Neutrophil (primary cell): ENCODE measurements around the gene AKAP10.

ENCODE experiments used
- H3K27ac ChIP-seq: fragments of 200-600 bp; sonication (generic); 2 replicates; pipeline ENCODE4 v1.5.1; 2016; ENCODE audit warnings: mild to moderate bottlenecking, moderate library complexity
- H3K27me3 ChIP-seq: fragments of 200-600 bp; sonication (generic); 2 replicates; pipeline ENCODE4 v1.6.0; 2016; ENCODE audit warnings: mild to moderate bottlenecking
- H3K36me3 ChIP-seq: fragments of 200-600 bp; sonication (generic); 2 replicates; pipeline ENCODE4 v1.5.1; 2017
- H3K4me1 ChIP-seq, 2 experiments: fragments of 200-600 bp in 1 of 2; sonication (generic) in 1 of 2; 1 replicate in 1 of 2; 2 replicates in 1 of 2; pipeline versions ENCODE4 v1.5.1 to v1.6.1; 2013 to 2016; ENCODE audit warnings: low read depth in 1 of 2, low read length in 1 of 2, mild to moderate bottlenecking in 1 of 2, moderate library complexity in 1 of 2; ENCODE audit not compliant: control insufficient read depth in 1 of 2, insufficient read depth in 1 of 2
- H3K4me3 ChIP-seq, 2 experiments: fragments of 200-600 bp in 1 of 2; sonication (generic) in 1 of 2; 1 replicate in 1 of 2; 2 replicates in 1 of 2; pipeline ENCODE4 v1.5.1; 2013 to 2016; ENCODE audit warnings: low read depth in 1 of 2, low read length in 1 of 2, mild to moderate bottlenecking in 1 of 2, moderate library complexity in 1 of 2
- H3K9me3 ChIP-seq: fragments of 200-600 bp; sonication (generic); 2 replicates; pipeline ENCODE4 v1.5.1; 2016
- TF ChIP-seq, protein P1 (sequence below): fragments of 200-600 bp; sonication (generic); IDR thresholded peaks from 2 replicates; pipeline ENCODE4 v1.5.1; 2016; ENCODE audit warnings: antibody characterized with exemption

The AKAP10 gene

DNA sequence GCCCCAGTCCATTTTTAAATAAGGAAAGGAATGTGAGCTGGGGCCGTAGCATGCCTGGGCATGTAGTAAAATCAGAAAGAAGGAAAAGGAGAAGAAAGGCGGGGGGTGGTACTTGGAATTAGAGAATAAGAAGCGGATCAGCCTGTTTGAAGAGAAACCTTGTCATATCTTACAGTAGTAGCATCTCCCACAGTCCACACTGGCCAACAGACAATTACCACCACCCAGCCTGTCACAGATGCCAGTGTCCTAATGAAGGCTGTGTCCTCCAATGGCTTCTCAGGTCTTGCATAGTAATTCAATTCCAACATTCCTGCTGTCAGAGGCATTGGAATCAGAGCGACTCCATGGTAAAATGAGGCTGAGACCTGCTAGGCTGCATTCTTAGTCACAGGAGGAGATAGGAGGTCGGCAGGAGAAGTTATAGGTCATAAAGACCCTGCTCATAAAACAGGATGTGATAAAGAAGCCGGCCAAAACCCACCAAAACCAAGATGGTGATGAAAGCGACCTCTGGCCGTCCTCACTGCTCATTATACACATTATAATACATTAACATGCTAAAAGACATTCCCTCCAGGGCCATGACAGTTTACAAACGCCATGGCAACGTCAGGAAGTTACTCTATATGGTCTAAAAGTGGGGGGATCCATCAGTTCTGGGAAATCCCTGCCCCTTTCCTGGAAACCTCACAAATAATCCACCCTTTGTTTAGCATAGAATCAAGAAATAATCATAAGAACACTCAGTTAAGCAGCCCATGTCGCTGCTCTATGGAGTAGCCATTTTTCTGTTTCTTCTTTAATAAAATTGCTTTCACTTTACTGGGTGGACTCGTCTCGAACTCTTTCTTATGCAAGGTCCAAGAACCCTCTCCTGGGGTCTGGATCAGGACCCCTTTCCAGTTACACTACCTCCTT is 9.6 kb upstream of the AKAP10 start:
- no peaks in the 10 kb centered on the region for H3K36me3 ChIP-seq
- no peak overlapping the region for H3K27ac ChIP-seq
- TF ChIP-seq, protein P1, sequence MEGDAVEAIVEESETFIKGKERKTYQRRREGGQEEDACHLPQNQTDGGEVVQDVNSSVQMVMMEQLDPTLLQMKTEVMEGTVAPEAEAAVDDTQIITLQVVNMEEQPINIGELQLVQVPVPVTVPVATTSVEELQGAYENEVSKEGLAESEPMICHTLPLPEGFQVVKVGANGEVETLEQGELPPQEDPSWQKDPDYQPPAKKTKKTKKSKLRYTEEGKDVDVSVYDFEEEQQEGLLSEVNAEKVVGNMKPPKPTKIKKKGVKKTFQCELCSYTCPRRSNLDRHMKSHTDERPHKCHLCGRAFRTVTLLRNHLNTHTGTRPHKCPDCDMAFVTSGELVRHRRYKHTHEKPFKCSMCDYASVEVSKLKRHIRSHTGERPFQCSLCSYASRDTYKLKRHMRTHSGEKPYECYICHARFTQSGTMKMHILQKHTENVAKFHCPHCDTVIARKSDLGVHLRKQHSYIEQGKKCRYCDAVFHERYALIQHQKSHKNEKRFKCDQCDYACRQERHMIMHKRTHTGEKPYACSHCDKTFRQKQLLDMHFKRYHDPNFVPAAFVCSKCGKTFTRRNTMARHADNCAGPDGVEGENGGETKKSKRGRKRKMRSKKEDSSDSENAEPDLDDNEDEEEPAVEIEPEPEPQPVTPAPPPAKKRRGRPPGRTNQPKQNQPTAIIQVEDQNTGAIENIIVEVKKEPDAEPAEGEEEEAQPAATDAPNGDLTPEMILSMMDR, result no peak
- H3K4me3 ChIP-seq, result no peak overlapping the region
- no peaks in the 10 kb centered on the region for H3K4me1 ChIP-seq
- H3K27me3 ChIP-seq, result no peaks in the 10 kb centered on the region
- H3K9me3 ChIP-seq, result no peaks in the 10 kb centered on the region

DNA sequence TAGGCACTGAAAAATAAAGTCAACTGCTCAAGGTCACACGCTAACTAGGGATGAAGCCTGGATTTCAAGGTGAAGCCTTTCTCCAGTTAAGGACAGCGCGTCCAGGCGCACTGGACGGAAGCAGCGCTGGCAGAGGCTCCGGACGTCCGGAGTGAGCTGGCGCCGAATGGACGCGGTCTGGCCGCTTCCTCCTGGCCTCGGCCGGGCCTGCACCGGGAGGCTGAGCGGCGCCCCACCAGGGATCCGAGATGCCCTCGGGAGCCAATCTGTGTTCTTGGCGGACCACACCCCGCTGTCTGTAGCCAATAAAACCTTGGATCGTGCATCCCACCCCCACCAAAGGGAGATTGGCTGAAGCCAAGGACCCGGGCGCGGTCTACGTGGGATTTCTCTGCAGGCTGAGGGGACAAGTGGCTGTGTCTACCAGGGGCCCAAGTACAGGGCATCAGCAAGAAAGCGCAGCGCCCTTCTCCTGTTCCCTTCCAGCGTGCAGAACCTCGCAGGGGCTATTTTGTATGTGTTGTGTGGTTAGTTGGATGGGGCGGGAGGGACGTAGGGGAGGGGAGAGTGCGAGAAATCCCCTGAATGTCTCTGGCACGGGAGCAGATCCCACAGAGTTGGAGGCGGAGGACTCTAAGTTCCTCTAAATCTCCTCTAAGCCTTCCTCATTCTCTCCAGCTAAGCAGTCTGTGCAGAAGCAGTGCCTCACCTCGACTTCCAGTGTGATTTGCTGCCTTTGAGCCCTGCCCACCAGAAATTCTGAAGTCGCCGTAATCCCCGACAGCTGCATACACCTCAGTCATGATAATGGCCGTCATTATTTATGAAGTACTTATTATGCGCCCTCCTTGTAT is 2.5 kb upstream of the AKAP10 start:
- peak overlapping the region in 1 of 2 experiments; percentile 95 for H3K4me3 ChIP-seq
- peaks cover 50 to 53% of the 10 kb centered on the region in 2 experiments for H3K4me1 ChIP-seq
- H3K27ac ChIP-seq, result peak overlapping the region; percentile 97
- H3K27me3 ChIP-seq, result no peaks in the 10 kb centered on the region
- H3K9me3 ChIP-seq, result no peaks in the 10 kb centered on the region
- TF ChIP-seq, protein P1, result no peak
- H3K36me3 ChIP-seq, result no peaks in the 10 kb centered on the region

DNA sequence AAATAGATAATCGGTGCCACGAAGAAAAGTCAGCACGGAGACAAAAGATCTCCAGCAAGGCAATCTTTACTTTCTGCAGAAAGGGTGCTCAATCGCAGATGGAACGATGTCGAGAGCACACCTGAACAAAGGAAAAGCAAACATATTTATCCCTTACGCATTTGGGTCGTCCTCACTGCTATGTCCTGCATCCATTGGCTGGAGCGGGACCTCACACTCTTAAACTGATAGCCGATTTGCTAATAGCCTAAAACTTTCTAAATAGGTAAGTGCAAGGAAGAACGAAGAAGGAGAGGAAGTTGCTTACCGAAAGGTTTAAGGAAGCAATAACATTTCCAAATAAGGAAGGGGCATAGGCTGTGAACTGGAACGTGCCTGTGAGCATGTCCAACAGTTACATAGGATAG is 1.2 kb upstream of the AKAP10 start:
- H3K36me3 ChIP-seq, result no peaks in the 10 kb centered on the region
- H3K4me3 ChIP-seq, result peak overlapping the region; percentile 90 to 95
- H3K27ac ChIP-seq, result peak overlapping the region; percentile 97
- no peaks in the 10 kb centered on the region for H3K27me3 ChIP-seq
- peaks cover 54 to 62% of the 10 kb centered on the region in 2 experiments for H3K4me1 ChIP-seq
- no peaks in the 10 kb centered on the region for H3K9me3 ChIP-seq
- TF ChIP-seq, protein P1, result no peak

DNA sequence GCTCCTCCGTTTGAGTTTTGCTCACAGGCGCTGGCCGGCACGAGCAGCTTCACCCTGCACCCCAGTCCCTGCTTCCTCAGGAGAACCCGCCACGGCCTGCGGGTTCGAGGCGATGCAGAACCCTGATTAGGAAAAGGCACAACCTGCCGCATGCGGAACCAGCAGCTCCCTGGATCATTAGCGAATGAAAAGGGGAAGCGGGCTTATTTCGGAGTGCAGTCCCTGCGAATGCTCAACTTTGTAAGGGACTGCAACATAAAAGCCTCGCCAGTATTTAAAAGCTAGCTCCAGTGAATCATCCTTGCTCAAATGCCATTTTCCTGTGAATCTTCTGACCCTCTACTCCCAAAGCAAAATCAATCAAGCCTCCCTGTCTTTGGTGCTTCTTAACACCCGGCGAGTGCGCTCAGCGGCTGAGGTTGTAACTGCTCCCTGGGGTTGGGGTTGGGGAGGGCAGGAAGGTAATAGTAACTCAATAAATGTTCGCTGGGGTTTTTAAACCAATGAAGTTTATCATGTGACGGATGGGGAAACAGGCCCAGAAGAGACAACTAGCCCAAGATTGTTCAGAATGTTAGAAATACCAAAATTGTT is 678 bp upstream of the AKAP10 start:
- Histone ChIP-seq H3K9me3 (no peaks in the 10 kb centered on the region), H3K4me1 (peaks cover 59 to 67% of the 10 kb centered on the region in 2 experiments), H3K4me3 (peak overlapping the region; percentile 90 to 95), H3K27ac (peak overlapping the region; percentile 97), H3K36me3 (no peaks in the 10 kb centered on the region), H3K27me3 (no peaks in the 10 kb centered on the region)
- TF ChIP-seq, protein P1, result no peak

DNA sequence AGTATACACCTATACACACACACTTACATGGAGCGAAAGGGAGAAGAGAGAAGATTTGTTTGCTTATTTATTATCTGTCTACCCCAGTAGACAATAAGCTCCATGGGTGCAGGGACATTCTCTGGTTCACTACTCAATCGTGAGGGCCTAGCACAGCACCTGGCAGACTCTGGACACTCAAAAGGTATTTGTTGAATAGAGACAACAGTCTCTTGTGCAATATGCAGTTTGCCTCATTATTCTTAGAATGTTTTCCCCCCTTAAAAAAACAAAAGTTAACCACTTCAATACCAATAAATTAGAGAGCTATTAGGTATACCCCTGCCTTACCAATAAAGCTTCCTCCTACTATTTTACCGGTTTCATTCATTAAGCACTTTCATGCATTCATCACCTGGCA is 2.0 kb downstream of the AKAP10 start:
- no peaks in the 10 kb centered on the region for H3K9me3 ChIP-seq
- peak overlapping the region; percentile 97 for H3K27ac ChIP-seq
- TF ChIP-seq, protein P1, result no peak
- peak overlapping the region in 1 of 2 experiments; percentile 95 for H3K4me3 ChIP-seq
- H3K27me3 ChIP-seq, result no peaks in the 10 kb centered on the region
- peaks cover 6% of the 10 kb centered on the region for H3K36me3 ChIP-seq
- H3K4me1 ChIP-seq, result peaks cover 76 to 84% of the 10 kb centered on the region in 2 experiments
